ENCODE measurements around the gene CACNB2.

The CACNB2 gene

GRCh38 chr10:18350340-18350739 is 210.1 kb downstream of the CACNB2 start:
- H3K9me3 Mint-ChIP-seq: no peaks in the 10 kb centered on the region
- H3K27me3 Mint-ChIP-seq (ENCODE audit: low read depth, poor library complexity): peaks cover 8% of the 10 kb centered on the region
- no peak for TF ChIP-seq CTCF (IDR thresholded peaks at IDR 0.05)
- H3K36me3 Mint-ChIP-seq (ENCODE audit: low read depth): no peaks in the 10 kb centered on the region
- no peak overlapping the region for H3K4me3 Mint-ChIP-seq
- H3K27ac Mint-ChIP-seq: no peak overlapping the region
- peaks cover 12% of the 10 kb centered on the region for H3K4me1 Mint-ChIP-seq
- DNase-seq: no peak

DNA sequence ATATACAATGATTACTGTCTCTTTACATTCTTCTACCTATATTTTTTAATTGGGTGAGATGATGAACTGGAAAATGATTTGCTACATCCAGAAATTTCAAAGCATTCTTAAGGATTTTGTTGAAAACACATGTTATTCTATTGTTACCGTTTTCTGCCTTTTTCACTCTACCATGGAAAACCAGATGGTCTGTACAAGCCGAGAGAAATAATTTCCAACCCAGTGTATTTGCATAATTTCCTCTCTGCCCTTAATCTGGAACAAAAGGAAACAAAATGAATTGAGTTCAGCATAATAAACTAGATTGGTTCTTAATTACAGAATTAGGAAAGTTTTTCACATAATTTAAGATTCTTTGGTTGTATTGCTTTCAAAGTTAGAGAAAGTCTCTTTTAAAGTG is 211.2 kb downstream of the CACNB2 start:
- TF ChIP-seq CTCF (IDR thresholded peaks at IDR 0.05): no peak
- H3K27me3 Mint-ChIP-seq (ENCODE audit: low read depth, poor library complexity): peaks cover 8% of the 10 kb centered on the region
- H3K4me3 Mint-ChIP-seq: no peak overlapping the region
- no peak overlapping the region for H3K27ac Mint-ChIP-seq
- DNase-seq: no peak
- H3K36me3 Mint-ChIP-seq (ENCODE audit: low read depth): no peaks in the 10 kb centered on the region
- H3K4me1 Mint-ChIP-seq: peaks cover 12% of the 10 kb centered on the region
- H3K9me3 Mint-ChIP-seq: no peaks in the 10 kb centered on the region

DNA sequence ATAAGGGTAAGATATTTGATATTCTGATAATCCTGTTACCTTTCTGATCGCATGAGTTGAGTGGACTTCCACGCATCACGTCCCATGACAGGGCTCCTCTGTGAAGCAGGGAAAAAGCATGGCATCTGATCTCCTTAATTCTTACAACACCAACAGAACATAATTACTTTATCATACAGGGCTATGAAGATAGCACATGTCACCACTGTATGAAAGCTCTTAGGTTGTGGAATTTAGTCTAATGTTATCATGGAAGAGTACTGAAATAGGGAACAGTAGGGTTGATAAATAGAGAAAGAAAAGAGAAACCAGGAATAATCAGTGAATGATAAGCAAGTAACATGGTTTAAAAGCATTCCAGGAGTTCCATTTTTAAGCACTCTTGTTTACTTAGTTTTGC is 212.0 kb downstream of the CACNB2 start:
- no peak for DNase-seq

DNA sequence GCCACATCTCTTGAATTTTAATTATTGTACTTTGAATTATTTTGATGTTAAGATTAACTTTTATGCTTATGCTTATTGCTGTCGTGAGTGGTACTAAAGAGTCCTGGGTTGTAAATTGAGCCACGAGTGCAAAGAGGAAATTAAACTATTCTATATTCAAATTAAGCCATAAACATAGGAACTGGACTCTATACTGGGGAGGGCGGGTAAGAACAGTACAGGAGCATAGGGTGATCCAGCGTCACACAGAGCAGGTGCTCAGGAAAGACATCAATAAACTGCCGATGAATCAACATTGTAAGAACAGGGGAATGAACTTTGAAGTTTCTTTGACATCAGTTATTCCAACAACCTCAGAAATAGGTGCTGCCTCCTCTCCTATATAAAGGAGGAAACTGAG is 219.6 kb downstream of the CACNB2 start:
- TF ChIP-seq CTCF (IDR thresholded peaks at IDR 0.05): no peak
- Mint-ChIP-seq H3K27ac (no peak overlapping the region), H3K27me3 (ENCODE audit: low read depth, poor library complexity) (peaks cover 11% of the 10 kb centered on the region), H3K36me3 (ENCODE audit: low read depth) (no peaks in the 10 kb centered on the region), H3K9me3 (no peaks in the 10 kb centered on the region), H3K4me1 (no peaks in the 10 kb centered on the region), H3K4me3 (no peak overlapping the region)
- no peak for DNase-seq

More for the DNA sequence above, 212.0 kb downstream of the CACNB2 start:
- no peak overlapping the region for H3K4me3 Mint-ChIP-seq
- H3K36me3 Mint-ChIP-seq (ENCODE audit: low read depth): no peaks in the 10 kb centered on the region
- no peaks in the 10 kb centered on the region for H3K9me3 Mint-ChIP-seq
- H3K4me1 Mint-ChIP-seq: peaks cover 12% of the 10 kb centered on the region
- no peak overlapping the region for H3K27ac Mint-ChIP-seq
- H3K27me3 Mint-ChIP-seq (ENCODE audit: low read depth, poor library complexity): peaks cover 11% of the 10 kb centered on the region
- TF ChIP-seq CTCF (IDR thresholded peaks at IDR 0.05): no peak

- Mint-ChIP-seq H3K4me1 (no peaks in the 10 kb centered on the region), H3K36me3 (ENCODE audit: low read depth) (no peaks in the 10 kb centered on the region), H3K9me3 (no peaks in the 10 kb centered on the region), H3K27me3 (ENCODE audit: low read depth, poor library complexity) (peaks cover 8% of the 10 kb centered on the region), H3K4me3 (no peak overlapping the region), H3K27ac (no peak overlapping the region)
- no peak for DNase-seq
- TF ChIP-seq CTCF (IDR thresholded peaks at IDR 0.05): no peak
These were observed 222.7 kb downstream of the CACNB2 start for GRCh38 chr10:18362892-18363291.

DNA sequence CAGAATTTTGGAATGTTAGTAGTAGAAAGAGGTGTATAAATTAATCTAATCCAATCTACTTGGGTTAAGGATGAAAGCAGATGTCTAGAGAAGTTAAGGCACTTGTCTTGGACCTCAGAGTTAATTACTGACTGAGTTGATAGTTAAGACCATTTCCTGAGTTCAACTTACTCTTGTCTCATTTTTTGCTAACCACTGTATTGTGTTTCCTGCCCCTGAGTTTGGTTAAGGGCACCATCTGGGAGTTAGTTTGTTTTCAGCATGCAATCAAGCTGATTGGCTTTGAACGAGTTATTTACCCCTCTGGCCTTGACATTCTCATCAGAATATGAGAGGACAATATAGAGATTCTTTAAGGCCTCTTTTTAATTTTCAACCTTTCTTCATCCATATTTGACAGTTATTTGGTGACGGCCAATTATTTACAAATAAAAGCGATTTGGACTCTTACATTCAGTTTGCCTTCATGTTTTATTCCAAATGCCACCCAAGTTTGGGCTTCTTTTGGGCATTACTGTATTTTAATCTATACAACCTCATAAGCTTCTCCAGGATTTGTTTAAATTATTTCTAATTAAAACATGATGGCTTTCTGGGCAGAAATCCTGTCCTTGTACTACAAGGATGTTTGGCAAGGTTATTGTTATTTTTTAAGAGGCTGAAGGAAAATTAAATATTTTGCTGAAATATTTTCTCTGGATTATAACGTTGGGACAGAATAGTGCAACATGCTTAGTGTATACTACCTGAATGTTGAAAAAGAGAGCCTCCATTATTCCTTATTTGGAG is 225.0 kb downstream of the CACNB2 start:
- no peak overlapping the region for H3K27ac Mint-ChIP-seq
- peaks cover 4% of the 10 kb centered on the region for H3K27me3 Mint-ChIP-seq (ENCODE audit: low read depth, poor library complexity)
- H3K4me1 Mint-ChIP-seq: no peaks in the 10 kb centered on the region
- H3K4me3 Mint-ChIP-seq: no peak overlapping the region
- H3K36me3 Mint-ChIP-seq (ENCODE audit: low read depth): no peaks in the 10 kb centered on the region
- DNase-seq: no peak
- no peak for TF ChIP-seq CTCF (IDR thresholded peaks at IDR 0.05)
- no peaks in the 10 kb centered on the region for H3K9me3 Mint-ChIP-seq
